HCT116 (cell line): ENCODE results near the gene SLC4A2. TPM values are rescaled to one million over a fixed set of nuclear protein-coding genes. Genes with fewer than 3 reads are reported as not detected.

Experiments used
- ATAC-seq: fragments of 200-7000 bp; cut with Tn5 transposase; 2 replicates; pipeline ENCODE4 v1.9.1; 2020; ENCODE audit warnings: mild to moderate bottlenecking, moderate library complexity
- BruUV-seq: library from RNA; stranded (reverse); fragments of 400-500 nt; replicated peaks from 2 replicates; lab custom pipeline; 2021; lab: Mats Ljungman, UMichigan
- CTCF ChIA-PET: fragments of 300-600 bp; sonication (Branson Sonifier 250); formaldehyde crosslinking; loops from one replicate; lab custom pipeline; 2021; ENCODE audit warnings: antibody characterized with exemption; lab: Charles Lee
- POLR2A ChIA-PET: fragments of 300-600, 350-600 bp; sonication (Branson Sonifier 250); formaldehyde crosslinking; loops from one replicate; lab custom pipeline; 2021; ENCODE audit warnings: antibody characterized with exemption; lab: Charles Lee
- RAD21 ChIA-PET, 2 experiments: fragments of 300-600 bp; sonication (Branson Sonifier 250); formaldehyde crosslinking; loops; one replicate each; lab custom pipeline; 2023; ENCODE audit warnings: low total read pairs in 2 of 2; ENCODE audit not compliant: uncharacterized antibody in 2 of 2, unreplicated experiment in 2 of 2, low non-redundant PET in 1 of 2; lab: Charles Lee
- DNase-seq: peaks from one replicate; pipeline ENCODE4 v3.0.0-alpha.2; 2010; ENCODE audit warnings: low read depth, low spot score
- H2AFZ ChIP-seq: fragments of 200-600 bp; shearing (Covaris generic), sonication (generic); 2 replicates; pipeline ENCODE4 v1.6.1; 2017; ENCODE audit warnings: low read depth, mixed run types, mixed read lengths, antibody characterized with exemption, low read length; ENCODE audit not compliant: poor library complexity, severe bottlenecking
- H3K27ac ChIP-seq: 2 replicates; pipeline ENCODE4 v1.5.1; 2012; ENCODE audit warnings: low read depth, low read length
- H3K27me3 ChIP-seq: fragments of 200-600 bp; sonication (generic); 2 replicates; pipeline ENCODE4 v1.6.1; 2016; ENCODE audit warnings: mixed run types, low read length, mixed read lengths; ENCODE audit not compliant: insufficient read depth
- H3K36me3 ChIP-seq, 2 experiments: fragments of 200-500 bp in 1 of 2; fragments of 200-600 bp in 1 of 2; sonication (Bioruptor generic) in 1 of 2; sonication (generic) in 1 of 2; 2 replicates each; pipeline versions ENCODE4 v1.5.1 to v1.6.1; 2014 to 2016; ENCODE audit warnings: low read length in 2 of 2, inconsistent platforms in 1 of 2, mixed read lengths in 1 of 2, mixed run types in 1 of 2; ENCODE audit not compliant: insufficient read depth in 2 of 2, control insufficient read depth in 1 of 2
- H3K4me1 ChIP-seq, 2 experiments: fragments of 200-600 bp in 1 of 2; sonication (generic) in 1 of 2; 2 replicates each; pipeline versions ENCODE4 v1.5.1 to v1.6.1; 2012 to 2017; ENCODE audit warnings: low read length in 2 of 2, inconsistent platforms in 1 of 2, mild to moderate bottlenecking in 1 of 2, mixed read lengths in 1 of 2, mixed run types in 1 of 2, moderate library complexity in 1 of 2; ENCODE audit not compliant: insufficient read depth in 2 of 2, control insufficient read depth in 1 of 2
- H3K4me2 ChIP-seq: fragments of 200-600 bp; sonication (generic); 2 replicates; pipeline ENCODE4 v1.6.1; 2017; ENCODE audit warnings: mixed run types, low read length, mixed read lengths
- H3K4me3 ChIP-seq, 2 experiments: fragments of 200-600 bp in 1 of 2; sonication (generic) in 1 of 2; replicated peaks in 1 of 2; 2 replicates each; pipeline ENCODE4 v1.5.1; 2011 to 2016; ENCODE audit warnings: low read length in 2 of 2, control low read depth in 1 of 2, low read depth in 1 of 2, mild to moderate bottlenecking in 1 of 2, mixed read lengths in 1 of 2, mixed run types in 1 of 2
- H3K79me2 ChIP-seq: fragments of 200-600 bp; sonication (generic); 2 replicates; pipeline ENCODE4 v1.6.1; 2017; ENCODE audit warnings: mild to moderate bottlenecking, mixed run types, low read length, moderate library complexity, mixed read lengths; ENCODE audit not compliant: insufficient read depth
- H3K9ac ChIP-seq: fragments of 200-600 bp; sonication (generic); 2 replicates; pipeline ENCODE4 v1.6.1; 2016; ENCODE audit warnings: low read length, mixed read lengths
- H3K9me2 ChIP-seq: fragments of 200-600 bp; sonication (generic), shearing (Covaris generic); 2 replicates; pipeline ENCODE4 v1.6.1; 2017; ENCODE audit warnings: mixed run types, mild to moderate bottlenecking, moderate library complexity; ENCODE audit not compliant: insufficient read depth
- H3K9me3 ChIP-seq, 2 experiments: fragments of 200-500 bp in 1 of 2; fragments of 200-600 bp in 1 of 2; sonication (Bioruptor generic) in 1 of 2; sonication (generic) in 1 of 2; 2 replicates each; pipeline ENCODE4 v1.6.1; 2014 to 2017; ENCODE audit warnings: low read length in 2 of 2, mixed read lengths in 2 of 2, inconsistent platforms in 1 of 2, low read depth in 1 of 2, mild to moderate bottlenecking in 1 of 2, mixed run types in 1 of 2, moderate library complexity in 1 of 2; ENCODE audit not compliant: control insufficient read depth in 1 of 2, insufficient read depth in 1 of 2
- H4K20me1 ChIP-seq: fragments of 200-600 bp; sonication (generic), shearing (Covaris generic); 2 replicates; pipeline ENCODE4 v1.6.1; 2017; ENCODE audit warnings: mixed run types, mild to moderate bottlenecking, moderate library complexity; ENCODE audit not compliant: insufficient read depth
- ATF3 ChIP-seq: IDR thresholded peaks from 2 replicates; pipeline ENCODE4 v1.6.1; 2012
- CBX3 ChIP-seq: IDR thresholded peaks from 2 replicates; pipeline ENCODE4 v1.6.1; 2012; ENCODE audit warnings: low read depth
- CEBPB ChIP-seq: IDR thresholded peaks from 2 replicates; pipeline ENCODE4 v1.6.1; 2012; ENCODE audit warnings: low read depth
- CTCF ChIP-seq, 3 experiments: fragments of 200-600 bp in 1 of 3; sonication (generic) in 1 of 3; IDR thresholded peaks in 2 of 3; conservative IDR thresholded peaks in 1 of 3; 2 replicates each; pipeline ENCODE4 v1.5.1; 2012 to 2017; ENCODE audit warnings: low read depth in 2 of 3, low read length in 2 of 3, antibody characterized with exemption in 1 of 3, borderline replicate concordance in 1 of 3, control low read depth in 1 of 3, mild to moderate bottlenecking in 1 of 3, mixed read lengths in 1 of 3, mixed run types in 1 of 3, moderate library complexity in 1 of 3; ENCODE audit not compliant: insufficient read depth in 1 of 3
- EGR1 ChIP-seq: IDR thresholded peaks from 2 replicates; pipeline ENCODE4 v1.6.1; 2012; ENCODE audit warnings: low read depth
- ELF1 ChIP-seq: IDR thresholded peaks from 2 replicates; pipeline ENCODE4 v1.6.1; 2012; ENCODE audit warnings: low read depth, borderline replicate concordance
- EZH2phosphoT487 ChIP-seq: fragments of 200-600 bp; IDR thresholded peaks from 2 replicates; pipeline ENCODE4 v1.6.1; 2018; ENCODE audit warnings: antibody characterized with exemption, borderline replicate concordance
- FOSL1 ChIP-seq: IDR thresholded peaks from 2 replicates; pipeline ENCODE4 v1.6.1; 2012; ENCODE audit warnings: low read depth
- JUND ChIP-seq: IDR thresholded peaks from 2 replicates; pipeline ENCODE4 v1.6.1; 2012
- MAX ChIP-seq: IDR thresholded peaks from 2 replicates; pipeline ENCODE4 v1.6.1; 2012
- SIN3A ChIP-seq: IDR thresholded peaks from 2 replicates; pipeline ENCODE4 v1.6.1; 2012; ENCODE audit warnings: low read depth
- SP1 ChIP-seq: IDR thresholded peaks from 2 replicates; pipeline ENCODE4 v1.6.1; 2012; ENCODE audit warnings: low read depth
- SRF ChIP-seq: IDR thresholded peaks from 2 replicates; pipeline ENCODE4 v1.6.1; 2012; ENCODE audit warnings: low read depth
- TCF7L2 ChIP-seq: IDR thresholded peaks from 2 replicates; pipeline ENCODE4 v1.7.0; 2011; ENCODE audit warnings: borderline replicate concordance, inconsistent platforms; ENCODE audit not compliant: insufficient read depth, insufficient read length; ENCODE audit errors: extremely low read depth
- YY1 ChIP-seq: IDR thresholded peaks from 2 replicates; pipeline ENCODE4 v1.6.1; 2011; ENCODE audit warnings: low read length, low read depth, moderate library complexity, mild to moderate bottlenecking; ENCODE audit not compliant: insufficient replicate concordance; ENCODE audit errors: extremely low read depth
- ZBTB33 ChIP-seq: IDR thresholded peaks from 2 replicates; pipeline ENCODE4 v1.6.1; 2011; ENCODE audit warnings: mild to moderate bottlenecking, low read length, moderate library complexity; ENCODE audit not compliant: insufficient replicate concordance; ENCODE audit errors: extremely low read depth
- ZFX ChIP-seq: fragments of 450-650 bp; IDR thresholded peaks from 2 replicates; pipeline ENCODE4 v1.6.1; 2017
- ZNF274 ChIP-seq: fragments of 200-500 bp; sonication (Bioruptor generic); IDR thresholded peaks from 2 replicates; pipeline ENCODE4 v1.6.1; 2014; ENCODE audit warnings: mild to moderate bottlenecking, low read depth, low read length, inconsistent platforms
- intact Hi-C: fragments of 100-400 bp; cut with micrococcal nuclease; formaldehyde crosslinking; loops from 2 replicates; pipeline ENCODE4 v1.10.0; 2022
- total RNA-seq: library from RNA; stranded (reverse); gene quantifications from one replicate; pipeline ENCODE4 v1.2.1, GENCODE V29; 2021; ENCODE audit not compliant: unreplicated experiment
- TF ChIP-seq, protein P1 (sequence below): IDR thresholded peaks from 2 replicates; pipeline ENCODE4 v1.6.1; 2012; ENCODE audit warnings: low read depth

SLC4A2 gene
- total RNA-seq, 1 experiment from 2014 or later = 240 TPM

DNA sequence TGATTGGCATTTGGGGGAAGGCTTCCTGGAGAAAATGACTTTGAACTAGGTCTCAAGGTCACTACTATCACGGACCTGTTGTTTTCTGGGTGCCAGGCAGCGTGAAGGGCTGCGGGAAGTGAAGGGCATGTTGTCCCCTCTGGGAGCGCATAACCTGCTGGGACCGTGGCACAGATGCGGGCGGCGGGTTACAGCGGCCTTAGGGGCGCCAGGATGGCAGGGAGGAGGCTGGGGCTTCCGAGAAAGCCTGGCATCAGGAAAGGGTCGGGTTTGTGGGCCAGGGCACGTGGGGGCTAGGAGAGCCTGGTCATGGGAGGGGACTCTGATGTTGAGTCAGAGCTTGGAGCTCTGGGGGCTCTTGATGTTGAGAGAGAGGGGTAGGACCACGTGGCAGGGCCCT is 6.1 kb downstream of the SLC4A2 start:
- RAD21 ChIA-PET = no interaction called here
- intact Hi-C loops = no loop called here
- H2AFZ ChIP-seq = no peak overlapping the region
- peaks cover 70% of the 10 kb centered on the region for H3K79me2 ChIP-seq
- POLR2A ChIA-PET = no interaction called here
- H3K36me3 ChIP-seq = peaks cover 39 to 45% of the 10 kb centered on the region in 2 experiments
- H3K9ac ChIP-seq = no peak overlapping the region
- ATAC-seq (no peak), DNase-seq (no peak)
- no peaks in the 10 kb centered on the region for H3K9me2 ChIP-seq
- CTCF ChIA-PET = no interaction called here
- no peak for TF ChIP-seq ZBTB33
- TF ChIP-seq MAX = no peak
- no peak for TF ChIP-seq SP1
- TF ChIP-seq YY1 = no peak
- no peak for TF ChIP-seq JUND
- no peak for TF ChIP-seq ATF3
- TF ChIP-seq ELF1 = no peak
- TF ChIP-seq SIN3A = no peak
- no peak for TF ChIP-seq ZFX
- TF ChIP-seq ZNF274 = no peak
- TF ChIP-seq, protein P1, sequence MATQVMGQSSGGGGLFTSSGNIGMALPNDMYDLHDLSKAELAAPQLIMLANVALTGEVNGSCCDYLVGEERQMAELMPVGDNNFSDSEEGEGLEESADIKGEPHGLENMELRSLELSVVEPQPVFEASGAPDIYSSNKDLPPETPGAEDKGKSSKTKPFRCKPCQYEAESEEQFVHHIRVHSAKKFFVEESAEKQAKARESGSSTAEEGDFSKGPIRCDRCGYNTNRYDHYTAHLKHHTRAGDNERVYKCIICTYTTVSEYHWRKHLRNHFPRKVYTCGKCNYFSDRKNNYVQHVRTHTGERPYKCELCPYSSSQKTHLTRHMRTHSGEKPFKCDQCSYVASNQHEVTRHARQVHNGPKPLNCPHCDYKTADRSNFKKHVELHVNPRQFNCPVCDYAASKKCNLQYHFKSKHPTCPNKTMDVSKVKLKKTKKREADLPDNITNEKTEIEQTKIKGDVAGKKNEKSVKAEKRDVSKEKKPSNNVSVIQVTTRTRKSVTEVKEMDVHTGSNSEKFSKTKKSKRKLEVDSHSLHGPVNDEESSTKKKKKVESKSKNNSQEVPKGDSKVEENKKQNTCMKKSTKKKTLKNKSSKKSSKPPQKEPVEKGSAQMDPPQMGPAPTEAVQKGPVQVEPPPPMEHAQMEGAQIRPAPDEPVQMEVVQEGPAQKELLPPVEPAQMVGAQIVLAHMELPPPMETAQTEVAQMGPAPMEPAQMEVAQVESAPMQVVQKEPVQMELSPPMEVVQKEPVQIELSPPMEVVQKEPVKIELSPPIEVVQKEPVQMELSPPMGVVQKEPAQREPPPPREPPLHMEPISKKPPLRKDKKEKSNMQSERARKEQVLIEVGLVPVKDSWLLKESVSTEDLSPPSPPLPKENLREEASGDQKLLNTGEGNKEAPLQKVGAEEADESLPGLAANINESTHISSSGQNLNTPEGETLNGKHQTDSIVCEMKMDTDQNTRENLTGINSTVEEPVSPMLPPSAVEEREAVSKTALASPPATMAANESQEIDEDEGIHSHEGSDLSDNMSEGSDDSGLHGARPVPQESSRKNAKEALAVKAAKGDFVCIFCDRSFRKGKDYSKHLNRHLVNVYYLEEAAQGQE = no peak
- TF ChIP-seq TCF7L2 = no peak
- TF ChIP-seq FOSL1 = no peak
- no peak for TF ChIP-seq EGR1
- no peak for TF ChIP-seq EZH2phosphoT487
- TF ChIP-seq CBX3 = no peak
- TF ChIP-seq CEBPB = no peak
- no peak for TF ChIP-seq SRF
- no peak for TF ChIP-seq CTCF (IDR thresholded peaks at IDR 0.05 in 2 of 3, conservative IDR thresholded peaks at IDR 0.05 in 1 of 3; ENCODE audit: borderline replicate concordance in 1 of 3, insufficient read depth in 1 of 3, low read depth in 2 of 3, low read length in 2 of 3)
- no peak overlapping the region for H3K27ac ChIP-seq
- no peaks in the 10 kb centered on the region for H4K20me1 ChIP-seq
- H3K4me2 ChIP-seq = no peak overlapping the region
- no TSS peak for BruUV-seq
- no peaks in the 10 kb centered on the region for H3K27me3 ChIP-seq
- H3K4me3 ChIP-seq = no peak overlapping the region
- H3K9me3 ChIP-seq = no peaks in the 10 kb centered on the region
- peaks cover 15 to 30% of the 10 kb centered on the region in 2 experiments for H3K4me1 ChIP-seq
